Endothelial cell of umbilical vein (primary cell): ENCODE data around the gene ADCY3. TPM values are rescaled to one million over a fixed set of nuclear protein-coding genes. Genes with fewer than 3 reads are reported as not detected.

Experiments used
- BruUV-seq: library from RNA; stranded (reverse); fragments of 400-500 nt; replicated peaks from 2 replicates; lab custom pipeline; 2021; lab: Mats Ljungman, UMichigan
- CTCF ChIA-PET: fragments of 300-600, 350-600 bp; sonication (Branson Sonifier 250); formaldehyde crosslinking; loops from one replicate; lab custom pipeline; 2021; ENCODE audit warnings: antibody characterized with exemption, inconsistent platforms; lab: Charles Lee
- POLR2A ChIA-PET: fragments of 300-600, 350-600 bp; sonication (Branson Sonifier 250); formaldehyde crosslinking; loops from one replicate; lab custom pipeline; 2021; ENCODE audit warnings: antibody characterized with exemption, inconsistent platforms; lab: Charles Lee
- DNase-seq: peaks from one replicate; pipeline ENCODE4 v3.0.0-alpha.2; 2011; ENCODE audit warnings: low read depth, low spot score
- FAIRE-seq: peaks from 2 replicates; lab custom pipeline; 2011; peaks lifted over from hg19 to GRCh38; lab: Jason Lieb, UNC
- H2AFZ ChIP-seq: 2 replicates; pipeline ENCODE4 v1.6.0; 2012; ENCODE audit warnings: low read depth, low read length, control low read depth, inconsistent platforms
- H3K27ac ChIP-seq: 2 replicates; pipeline ENCODE4 v1.5.1; 2011; ENCODE audit warnings: low read depth, mild to moderate bottlenecking, control low read depth, low read length, moderate library complexity; ENCODE audit not compliant: insufficient read depth
- H3K27me3 ChIP-seq, 2 experiments: 2 replicates each; pipeline versions ENCODE4 v1.6.0 to v1.6.1; 2011; ENCODE audit warnings: low read length in 2 of 2, mixed read lengths in 1 of 2; ENCODE audit not compliant: control insufficient read depth in 2 of 2, insufficient read depth in 2 of 2
- H3K36me3 ChIP-seq, 2 experiments: 2 replicates in 1 of 2; 3 replicates in 1 of 2; pipeline ENCODE4 v1.5.1; 2011; ENCODE audit warnings: low read length in 2 of 2, mild to moderate bottlenecking in 1 of 2, moderate library complexity in 1 of 2; ENCODE audit not compliant: control insufficient read depth in 2 of 2, insufficient read depth in 2 of 2; ENCODE audit errors: extremely low read depth in 1 of 2
- H3K4me1 ChIP-seq: 3 replicates; pipeline ENCODE4 v1.5.1; 2011; ENCODE audit warnings: mild to moderate bottlenecking, low read length; ENCODE audit not compliant: control insufficient read depth, insufficient read depth; ENCODE audit errors: extremely low read depth
- H3K4me2 ChIP-seq: 2 replicates; pipeline ENCODE4 v1.6.1; 2011; ENCODE audit warnings: low read length, control low read depth, mixed read lengths; ENCODE audit not compliant: insufficient read depth
- H3K4me3 ChIP-seq, 3 experiments: fragments of 200-600 bp in 1 of 3; sonication (generic), shearing (Covaris generic) in 1 of 3; replicated peaks in 1 of 3; 2 replicates each; pipeline ENCODE4 v1.5.1; 2011 to 2016; ENCODE audit warnings: control low read depth in 3 of 3, low read length in 3 of 3, mild to moderate bottlenecking in 2 of 3, inconsistent platforms in 1 of 3, low read depth in 1 of 3, moderate library complexity in 1 of 3; ENCODE audit not compliant: insufficient read depth in 1 of 3
- H3K79me2 ChIP-seq: 2 replicates; pipeline ENCODE4 v1.6.0; 2012; ENCODE audit warnings: low read length, inconsistent platforms; ENCODE audit not compliant: control insufficient read depth, insufficient read depth
- H3K9ac ChIP-seq: replicated peaks from 2 replicates; pipeline ENCODE3; 2011; ENCODE audit warnings: low read length, control low read depth; ENCODE audit not compliant: insufficient read depth; ENCODE audit errors: extremely low read depth
- H3K9me1 ChIP-seq: replicated peaks from 3 replicates; pipeline ENCODE4 v1.6.0; 2011; ENCODE audit warnings: mild to moderate bottlenecking, low read length; ENCODE audit not compliant: control insufficient read depth, insufficient read depth; ENCODE audit errors: extremely low read depth
- H3K9me3 ChIP-seq: replicated peaks from 2 replicates; pipeline ENCODE4 v1.5.1; 2012; ENCODE audit warnings: low read length, inconsistent platforms; ENCODE audit not compliant: control insufficient read depth, insufficient read depth
- H4K20me1 ChIP-seq: replicated peaks from 2 replicates; pipeline ENCODE3; 2011; ENCODE audit warnings: mild to moderate bottlenecking, low read length; ENCODE audit not compliant: control insufficient read depth, insufficient read depth; ENCODE audit errors: extremely low read depth
- EZH2 ChIP-seq: IDR thresholded peaks from 2 replicates; pipeline ENCODE4 v1.6.1; 2012; ENCODE audit warnings: borderline replicate concordance, low read depth, mild to moderate bottlenecking, moderate library complexity, low read length, inconsistent platforms; ENCODE audit not compliant: severe bottlenecking
- FOS ChIP-seq: IDR thresholded peaks from 2 replicates; pipeline ENCODE4 v1.6.1; 2011; ENCODE audit warnings: mild to moderate bottlenecking, low read length, moderate library complexity, borderline replicate concordance; ENCODE audit not compliant: insufficient read depth
- GATA2 ChIP-seq: IDR thresholded peaks from 2 replicates; pipeline ENCODE4 v1.7.0; 2011; ENCODE audit warnings: low read depth, mild to moderate bottlenecking, moderate library complexity, mixed read lengths, low read length; ENCODE audit not compliant: insufficient read length, insufficient read depth
- JUN ChIP-seq: IDR thresholded peaks from 2 replicates; pipeline ENCODE4 v1.6.1; 2011; ENCODE audit warnings: borderline replicate concordance, low read depth; ENCODE audit not compliant: insufficient read length, insufficient read depth
- MAX ChIP-seq: IDR thresholded peaks from 2 replicates; pipeline ENCODE4 v1.6.1; 2011; ENCODE audit not compliant: insufficient read depth, insufficient read length
- MYC ChIP-seq: IDR thresholded peaks from one replicate; pipeline ENCODE4 v1.6.1; 2011; ENCODE audit warnings: mild to moderate bottlenecking, low read depth, low read length
- POLR2A ChIP-seq: IDR thresholded peaks from 2 replicates; pipeline ENCODE4 v1.6.1; 2012; ENCODE audit warnings: low read depth, mild to moderate bottlenecking, control low read depth, low read length
- POLR2AphosphoS5 ChIP-seq: IDR thresholded peaks from 2 replicates; pipeline ENCODE4 v1.6.1; 2012; ENCODE audit warnings: low read depth, mild to moderate bottlenecking, control low read depth, low read length, moderate library complexity; ENCODE audit not compliant: insufficient read depth
- dilution Hi-C: fragments of 300-500 bp; cut with MboI; formaldehyde crosslinking; loops from one replicate; pipeline ENCODE4 v1.15.0; 2019; ENCODE audit warnings: low sequenced_read_pairs; ENCODE audit not compliant: extremely low pct_ligation_motif_present
- intact Hi-C: fragments of 100-400 bp; cut with micrococcal nuclease; formaldehyde crosslinking; loops from one replicate; pipeline ENCODE4 v1.10.0; 2022
- polyA plus RNA-seq, 4 experiments: library from polyadenylated mRNA; depleted of rRNA in 3 of 4; stranded (reverse) in 3 of 4; unstranded in 1 of 4; fragments of >200 nt; gene quantifications; 2 replicates each; pipeline versions ENCODE4 v1.2.1 to v1.2.3, GENCODE V29; 2011 to 2012; ENCODE audit warnings: missing spikeins in 1 of 4
- total RNA-seq: library from RNA; stranded (reverse); gene quantifications from 2 replicates; pipeline ENCODE4 v1.2.3, GENCODE V29; 2021
- TF ChIP-seq, protein P1 (sequence below), 2 donors: IDR thresholded peaks; 1 replicate in 1 of 2; 2 replicates in 1 of 2; pipeline ENCODE4 v1.5.1; 2011; ENCODE audit warnings: low read length in 2 of 2, mild to moderate bottlenecking in 2 of 2, moderate library complexity in 2 of 2, control low read depth in 1 of 2, inconsistent platforms in 1 of 2, low read depth in 1 of 2; ENCODE audit not compliant: insufficient read depth in 1 of 2; ENCODE audit errors: extremely low read depth in 1 of 2

Gene ADCY3
- total and polyA plus RNA-seq, 2 donors (not counting 3 experiments of a cell fraction or from before 2014, with no cell fraction given) = 54.0 to 61.3 TPM

DNA sequence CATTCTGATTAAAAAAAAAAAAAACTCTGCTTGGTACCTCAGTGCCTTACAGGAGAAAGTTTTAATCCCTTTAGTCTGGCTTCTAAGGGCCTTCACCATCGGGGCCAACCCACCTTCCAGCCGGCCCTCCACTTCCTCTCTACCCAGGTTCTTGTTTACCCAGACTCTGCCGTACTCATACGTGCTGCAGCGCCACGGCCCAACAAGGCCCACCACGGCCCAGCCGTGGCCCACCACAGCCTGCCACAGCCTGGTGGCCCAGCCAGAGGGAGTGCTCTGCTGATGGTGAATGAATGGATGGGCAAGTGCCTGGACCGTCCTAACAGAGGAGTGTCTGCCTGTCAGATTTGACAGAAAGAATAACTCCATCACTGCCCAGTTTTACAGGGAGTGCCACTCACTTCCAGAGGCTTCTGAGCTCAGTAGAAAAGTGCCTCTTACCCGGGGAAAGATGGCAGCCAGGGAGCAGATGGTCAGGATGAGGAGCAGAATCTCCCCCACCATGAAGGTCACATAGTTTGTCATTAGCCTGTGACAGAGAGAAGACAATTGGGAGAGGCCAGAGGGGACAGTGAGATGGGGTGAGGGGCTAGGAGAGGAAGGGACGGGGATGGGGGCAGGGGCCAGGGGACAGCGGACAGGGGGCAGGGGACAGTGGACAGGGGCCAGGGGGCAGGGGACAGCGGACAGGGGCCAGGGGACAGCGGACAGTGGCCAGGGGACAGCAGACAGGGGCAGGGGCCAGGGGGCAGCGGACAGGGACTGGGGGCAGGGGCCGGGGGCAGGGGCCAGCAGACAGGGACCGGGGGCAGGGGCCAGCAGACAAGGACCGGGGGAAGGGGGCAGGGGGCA, 88.6 kb downstream of the ADCY3 start:
- dilution Hi-C loops (no loop called here), intact Hi-C loops (no loop called here)
- no peak overlapping the region for H3K4me2 ChIP-seq
- H3K4me1 ChIP-seq = peaks cover 11% of the 10 kb centered on the region
- no peak overlapping the region for H3K4me3 ChIP-seq
- peaks cover 0 to 3% of the 10 kb centered on the region in 2 experiments for H3K36me3 ChIP-seq
- no peak for TF ChIP-seq GATA2
- TF ChIP-seq EZH2 = no peak
- TF ChIP-seq JUN = no peak
- TF ChIP-seq, protein P1, sequence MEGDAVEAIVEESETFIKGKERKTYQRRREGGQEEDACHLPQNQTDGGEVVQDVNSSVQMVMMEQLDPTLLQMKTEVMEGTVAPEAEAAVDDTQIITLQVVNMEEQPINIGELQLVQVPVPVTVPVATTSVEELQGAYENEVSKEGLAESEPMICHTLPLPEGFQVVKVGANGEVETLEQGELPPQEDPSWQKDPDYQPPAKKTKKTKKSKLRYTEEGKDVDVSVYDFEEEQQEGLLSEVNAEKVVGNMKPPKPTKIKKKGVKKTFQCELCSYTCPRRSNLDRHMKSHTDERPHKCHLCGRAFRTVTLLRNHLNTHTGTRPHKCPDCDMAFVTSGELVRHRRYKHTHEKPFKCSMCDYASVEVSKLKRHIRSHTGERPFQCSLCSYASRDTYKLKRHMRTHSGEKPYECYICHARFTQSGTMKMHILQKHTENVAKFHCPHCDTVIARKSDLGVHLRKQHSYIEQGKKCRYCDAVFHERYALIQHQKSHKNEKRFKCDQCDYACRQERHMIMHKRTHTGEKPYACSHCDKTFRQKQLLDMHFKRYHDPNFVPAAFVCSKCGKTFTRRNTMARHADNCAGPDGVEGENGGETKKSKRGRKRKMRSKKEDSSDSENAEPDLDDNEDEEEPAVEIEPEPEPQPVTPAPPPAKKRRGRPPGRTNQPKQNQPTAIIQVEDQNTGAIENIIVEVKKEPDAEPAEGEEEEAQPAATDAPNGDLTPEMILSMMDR (IDR thresholded peaks at IDR 0.05; ENCODE audit: extremely low read depth in 1 of 2, insufficient read depth in 1 of 2, low read depth in 1 of 2, low read length in 2 of 2) = no peak
- TF ChIP-seq POLR2A = no peak
- no peak for TF ChIP-seq MAX
- no peak for TF ChIP-seq FOS
- no peak for TF ChIP-seq POLR2AphosphoS5
- no peak for TF ChIP-seq MYC
- H4K20me1 ChIP-seq = no peaks in the 10 kb centered on the region
- CTCF ChIA-PET = interaction anchor here (1.2 to 6.2 kb wide), 6 partner anchors 141 to 421 kb away, joined by 3 to 198 read pairs (median 8); no protein-coding TSS in a partner anchor
- H3K79me2 ChIP-seq = no peaks in the 10 kb centered on the region
- BruUV-seq = no TSS peak
- H3K27me3 ChIP-seq = no peaks in the 10 kb centered on the region
- H3K9me3 ChIP-seq = no peaks in the 10 kb centered on the region
- FAIRE-seq (no peak), DNase-seq (no peak)
- no peaks in the 10 kb centered on the region for H3K9me1 ChIP-seq
- H3K27ac ChIP-seq = no peak overlapping the region
- H2AFZ ChIP-seq = no peak overlapping the region
- POLR2A ChIA-PET = no interaction called here
- H3K9ac ChIP-seq = no peak overlapping the region
